ENCODE measurements around the gene TJP1. TPM values are rescaled to one million over a fixed set of nuclear protein-coding genes. Genes with fewer than 3 reads are reported as not detected.
A peak's percentile ranks its signal among the peaks of the same experiment; 100 is the strongest.
"Not testable (repeated sequence)": the region's sequence is repeated elsewhere in the genome, so short reads cannot be mapped to it uniquely, and the experiment has no call there.

TJP1 gene
- total and polyA plus RNA-seq, 2 donors = 38.7 to 149 TPM

DNA sequence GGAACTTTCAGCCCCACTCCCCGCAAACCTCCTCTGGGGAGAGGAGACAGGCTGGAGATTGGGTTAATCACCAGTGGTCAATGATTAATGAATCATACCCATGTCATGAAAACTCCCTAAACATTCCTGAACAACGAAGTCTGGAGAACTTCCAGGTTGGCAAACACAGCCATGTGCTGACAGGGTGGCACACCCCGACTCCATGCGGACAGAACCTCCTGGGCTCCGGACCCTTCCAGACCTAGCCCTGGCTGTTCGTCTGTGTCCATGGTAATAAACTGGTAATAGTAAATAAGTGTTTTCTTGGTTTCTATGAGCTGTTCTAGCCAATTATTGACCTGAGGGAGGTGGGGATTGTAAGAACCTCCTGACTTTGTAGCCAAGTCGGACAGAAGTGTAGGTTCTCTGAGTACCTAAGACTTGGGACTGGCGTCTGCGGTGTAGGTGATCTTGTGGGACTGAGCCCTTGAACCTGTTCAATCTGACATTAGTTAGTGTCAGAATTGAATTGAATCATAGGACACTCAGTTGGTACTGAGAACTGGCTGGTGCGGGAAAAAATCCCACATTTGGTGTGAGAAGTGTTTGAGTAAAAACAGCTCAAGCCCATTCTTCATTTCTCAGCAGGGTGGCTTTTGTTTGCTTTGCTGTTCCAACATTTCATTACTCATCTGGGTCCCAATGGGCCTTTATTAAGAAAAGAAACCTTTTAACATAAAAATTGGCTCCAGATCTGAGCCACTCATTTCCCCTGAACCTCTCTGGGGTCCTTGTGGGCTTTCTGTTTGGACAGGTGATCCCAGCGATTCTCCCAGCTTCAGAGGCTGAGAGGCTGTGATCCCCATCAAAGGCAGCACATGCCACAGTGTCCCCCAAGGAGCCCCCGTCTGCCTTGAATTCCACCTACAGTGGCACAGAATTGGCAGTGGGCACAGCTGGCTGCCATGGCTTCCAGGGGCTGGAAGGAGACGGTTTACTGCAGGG, 151.0 kb downstream of the TJP1 start:
- no peak for DNase-seq (ENCODE audit: extremely low spot score)
- no peak overlapping the region for H3K4me3 ChIP-seq (ENCODE audit: low read depth, low read length)
- WGBS = 81% methylated on average over 13 of the region's 13 CpGs

DNA sequence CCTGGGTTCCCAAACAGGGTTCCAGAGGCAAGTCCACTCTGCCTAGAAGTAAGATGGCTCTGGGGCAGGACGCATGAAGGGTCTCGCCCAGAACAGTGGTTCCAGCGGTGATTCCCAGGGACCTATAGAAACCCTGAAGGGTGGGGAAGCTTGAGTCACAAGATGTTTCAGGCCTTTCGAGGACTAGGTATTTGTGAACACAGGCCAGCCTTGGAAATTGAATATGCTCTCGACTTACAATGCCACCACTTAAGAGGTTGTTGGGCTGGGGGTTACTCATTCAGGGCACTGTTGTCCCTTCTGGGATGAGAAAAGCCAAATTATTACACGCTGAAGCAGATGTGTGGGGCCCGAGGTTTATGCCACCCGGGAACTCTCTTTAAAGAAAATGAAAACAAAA, 152.0 kb downstream of the TJP1 start:
- no peak for DNase-seq (ENCODE audit: extremely low spot score)
- 95% methylated on average over 8 of the region's 8 CpGs for WGBS
- H3K4me3 ChIP-seq (ENCODE audit: low read depth, low read length) = no peak overlapping the region

More for the DNA sequence above, 151.0 kb downstream of the TJP1 start:
- Histone ChIP-seq H3K27ac (ENCODE audit: low read depth) (no peak overlapping the region), H3K4me1 (ENCODE audit: insufficient read depth) (peaks cover 1% of the 10 kb centered on the region), H3K36me3 (ENCODE audit: insufficient read depth) (no peaks in the 10 kb centered on the region)

DNA sequence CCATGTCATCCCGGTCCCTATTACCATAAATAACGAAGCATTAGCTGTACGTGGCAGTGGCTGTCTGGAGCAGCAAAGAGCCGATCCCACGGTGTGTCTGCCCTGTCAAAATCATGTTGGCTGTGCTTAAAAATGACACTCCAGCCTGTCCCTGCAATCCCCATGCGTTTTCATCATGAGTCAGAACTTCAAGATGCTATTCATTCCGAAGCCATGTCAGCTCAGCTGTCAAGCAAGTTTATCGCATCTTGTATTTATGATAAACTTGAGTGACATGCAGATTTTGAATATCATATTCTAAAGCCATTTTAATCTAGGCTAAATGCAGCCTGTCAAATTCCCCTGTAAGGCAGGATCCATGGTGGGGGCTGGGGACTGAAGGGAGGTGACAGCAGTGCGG, 152.4 kb downstream of the TJP1 start:
- Histone ChIP-seq H3K27ac (ENCODE audit: low read depth) (no peak overlapping the region), H3K4me3 (ENCODE audit: low read depth, low read length) (no peak overlapping the region), H3K4me1 (ENCODE audit: insufficient read depth) (no peaks in the 10 kb centered on the region), H3K36me3 (ENCODE audit: insufficient read depth) (no peaks in the 10 kb centered on the region)
- WGBS = 75% methylated on average over 9 of the region's 9 CpGs
- DNase-seq (ENCODE audit: extremely low spot score) = no peak

More for the DNA sequence above, 152.0 kb downstream of the TJP1 start:
- no peaks in the 10 kb centered on the region for H3K36me3 ChIP-seq (ENCODE audit: insufficient read depth)
- no peak overlapping the region for H3K27ac ChIP-seq (ENCODE audit: low read depth)
- H3K4me1 ChIP-seq (ENCODE audit: insufficient read depth) = no peaks in the 10 kb centered on the region

DNA sequence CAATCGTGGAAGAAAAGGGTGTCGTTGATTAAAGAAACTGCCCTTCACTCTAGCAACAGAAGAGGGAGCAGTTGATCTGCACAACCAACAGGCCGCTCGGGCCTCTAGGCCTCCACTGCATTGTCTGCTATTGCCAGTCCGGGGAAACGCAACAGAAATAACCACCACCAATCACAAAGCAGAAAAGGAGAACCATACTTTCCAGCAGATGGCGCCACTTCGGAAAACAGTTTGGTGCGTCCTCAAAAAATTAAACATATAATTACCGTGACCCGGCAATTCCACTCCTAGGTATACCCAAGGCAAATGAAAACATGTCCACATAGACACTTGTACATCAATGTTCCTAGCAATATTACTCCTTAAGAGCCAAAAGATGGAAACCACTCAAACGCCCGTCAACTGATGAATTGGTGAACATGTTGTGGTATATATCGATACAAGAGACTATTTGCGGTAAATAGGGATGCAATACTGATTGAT, 154.1 kb downstream of the TJP1 start:
- WGBS = 53% methylated on average over 15 of the region's 15 CpGs
- H3K27ac ChIP-seq (ENCODE audit: low read depth) = no peak overlapping the region
- no peaks in the 10 kb centered on the region for H3K36me3 ChIP-seq (ENCODE audit: insufficient read depth)
- H3K4me1 ChIP-seq (ENCODE audit: insufficient read depth) = no peaks in the 10 kb centered on the region
- DNase-seq (ENCODE audit: extremely low spot score) = peak; percentile 13
- H3K4me3 ChIP-seq (ENCODE audit: low read depth, low read length) = no peak overlapping the region

DNA sequence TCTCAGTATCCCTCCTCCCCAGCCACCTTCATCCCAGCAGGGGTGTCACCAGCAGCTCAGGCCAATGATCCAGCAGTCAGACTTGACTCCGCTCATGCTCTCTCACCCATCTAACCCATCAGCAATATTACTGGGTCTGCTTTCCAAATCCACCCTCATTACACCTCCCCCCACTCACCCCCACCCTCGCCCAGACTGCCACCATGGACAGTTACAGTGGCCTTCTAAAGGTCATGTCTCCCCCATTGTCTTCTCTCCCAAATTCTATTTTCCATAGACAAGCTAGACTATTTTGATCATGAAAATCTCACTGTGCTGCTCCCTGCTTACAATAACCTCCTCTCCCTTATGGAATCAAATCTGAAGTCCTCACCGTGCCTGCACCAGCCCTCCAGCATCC, 156.0 kb downstream of the TJP1 start:
- Histone ChIP-seq H3K4me1 (ENCODE audit: insufficient read depth) (no peaks in the 10 kb centered on the region), H3K27ac (ENCODE audit: low read depth) (no peak overlapping the region), H3K4me3 (ENCODE audit: low read depth, low read length) (no peak overlapping the region), H3K36me3 (ENCODE audit: insufficient read depth) (no peaks in the 10 kb centered on the region)
- 87% methylated on average over 3 of the region's 3 CpGs for WGBS
- DNase-seq (ENCODE audit: extremely low spot score) = no peak

DNA sequence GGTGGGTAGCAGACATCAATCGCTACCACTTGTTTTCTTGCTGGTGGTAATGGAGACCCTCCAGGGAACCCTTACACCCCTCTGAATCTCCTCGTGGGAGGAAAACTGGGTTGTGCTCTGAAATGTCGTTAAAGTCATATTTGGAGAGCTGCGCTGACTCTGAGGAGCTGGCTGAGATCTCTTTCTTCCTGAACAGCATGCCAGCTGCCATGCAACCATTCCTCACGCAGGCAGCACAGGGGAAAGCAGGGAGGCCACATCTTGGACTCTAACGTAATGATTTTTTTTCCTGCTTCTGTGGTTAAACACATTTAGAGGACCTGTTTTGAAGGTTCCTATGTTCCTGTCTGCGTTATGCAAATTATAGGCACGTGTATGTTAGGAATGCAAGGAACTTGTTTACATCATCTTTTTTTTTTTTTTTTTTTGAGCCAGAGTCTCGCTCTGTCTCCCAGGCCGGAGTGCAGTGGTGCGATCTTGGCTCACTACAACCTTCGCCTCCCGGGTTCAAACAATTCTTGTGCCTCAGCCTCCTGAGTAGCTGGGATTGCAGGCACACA, 156.7 kb downstream of the TJP1 start:
- 46% methylated on average over 13 of the region's 13 CpGs for whole genome bisulfite sequencing
- Histone ChIP-seq H3K4me3 (ENCODE audit: low read depth, low read length) (no peak overlapping the region), H3K36me3 (ENCODE audit: insufficient read depth) (no peaks in the 10 kb centered on the region), H3K4me1 (ENCODE audit: insufficient read depth) (no peaks in the 10 kb centered on the region), H3K27ac (ENCODE audit: low read depth) (no peak overlapping the region)
- DNase-seq (ENCODE audit: extremely low spot score) = no peak

DNA sequence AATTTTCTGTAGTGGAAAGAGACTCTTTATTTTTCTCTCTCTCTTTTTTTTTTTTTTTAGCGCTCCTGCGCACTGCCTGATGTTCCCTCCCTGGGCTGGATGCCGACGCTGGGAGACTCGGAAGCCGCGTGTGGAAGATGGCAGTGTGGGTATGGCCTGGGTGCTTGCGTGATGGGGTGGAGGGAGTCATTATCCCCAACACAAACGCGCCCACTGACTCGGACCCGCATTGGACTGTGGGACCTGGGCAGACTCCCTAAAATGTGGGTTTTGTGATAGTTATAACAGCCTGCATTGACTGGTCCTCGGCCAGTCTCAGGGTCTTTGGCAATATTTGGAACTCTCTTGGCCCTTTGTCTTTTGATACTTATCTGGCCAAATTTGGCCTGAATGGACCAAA, 157.9 kb downstream of the TJP1 start:
- Histone ChIP-seq H3K4me1 (ENCODE audit: insufficient read depth) (no peaks in the 10 kb centered on the region), H3K36me3 (ENCODE audit: insufficient read depth) (no peaks in the 10 kb centered on the region), H3K27ac (ENCODE audit: low read depth) (no peak overlapping the region), H3K4me3 (ENCODE audit: low read depth, low read length) (no peak overlapping the region)
- DNase-seq (ENCODE audit: extremely low spot score) = no peak
- 71% methylated on average over 13 of the region's 13 CpGs for WGBS

DNA sequence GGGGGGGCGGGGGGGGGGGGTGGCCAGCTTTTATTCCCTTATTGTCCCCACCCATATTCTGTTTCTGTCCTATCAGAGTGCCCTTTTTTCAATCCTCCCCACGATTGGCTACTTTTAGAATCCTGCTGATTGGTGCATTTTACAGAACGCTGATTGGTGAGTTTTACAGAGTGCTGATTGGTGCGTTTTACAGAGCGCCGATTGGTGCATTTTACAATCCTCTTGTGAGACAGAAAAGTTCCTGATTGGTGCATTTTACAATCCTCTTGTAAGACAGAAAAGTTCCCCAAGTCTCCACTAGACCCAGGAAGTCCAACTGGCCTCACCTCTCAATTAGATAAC, 164.8 kb downstream of the TJP1 start:
- not testable (repeated sequence) for H3K4me3 ChIP-seq (ENCODE audit: low read depth, low read length); H3K36me3 ChIP-seq (ENCODE audit: insufficient read depth); H3K27ac ChIP-seq (ENCODE audit: low read depth); DNase-seq (ENCODE audit: extremely low spot score); H3K4me1 ChIP-seq (ENCODE audit: insufficient read depth)
- WGBS = 85% methylated on average over 6 of the region's 6 CpGs

DNA sequence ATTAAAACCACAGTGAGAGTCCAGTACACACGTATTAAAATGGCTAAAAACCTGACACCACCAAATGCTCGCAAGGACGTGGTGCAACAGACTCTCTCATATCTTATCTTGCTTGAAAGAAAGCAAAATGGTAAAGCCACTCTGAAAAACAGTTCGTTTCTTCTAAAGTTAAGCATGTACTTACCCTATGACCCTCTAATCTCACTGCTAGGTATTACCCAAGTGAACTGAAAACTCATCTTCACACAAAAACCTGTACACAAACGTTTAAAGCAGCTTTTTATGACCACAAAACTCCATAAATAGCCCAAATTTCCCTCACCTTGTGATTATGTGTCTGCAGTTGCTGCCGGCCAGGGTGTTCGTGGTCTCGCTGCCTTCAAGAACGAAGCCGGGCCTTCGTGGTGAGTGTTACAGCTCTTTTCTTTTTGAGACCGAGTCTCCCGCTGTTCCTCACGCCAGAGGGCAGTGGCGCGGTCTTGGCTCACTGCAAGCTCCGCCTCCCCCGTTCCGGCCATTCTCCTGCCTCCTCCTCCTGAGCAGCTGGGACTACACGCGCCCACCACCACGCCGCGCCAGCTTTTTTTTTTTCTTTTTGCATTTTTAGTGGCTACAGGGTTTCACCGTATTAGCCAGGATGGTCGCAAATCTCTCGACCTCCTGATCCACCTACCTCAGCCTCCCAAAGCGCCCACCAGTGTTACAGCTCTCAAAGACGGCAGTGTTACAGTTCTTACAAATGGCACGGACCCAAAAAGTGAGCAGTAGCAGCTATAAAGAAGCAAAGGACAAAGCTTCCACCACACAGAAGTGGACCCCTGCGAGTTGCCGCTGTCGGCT, 165.4 kb downstream of the TJP1 start:
- DNase-seq (ENCODE audit: extremely low spot score) = no peak
- Histone ChIP-seq H3K27ac (ENCODE audit: low read depth) (no peak overlapping the region), H3K4me3 (ENCODE audit: low read depth, low read length) (no peak overlapping the region), H3K4me1 (ENCODE audit: insufficient read depth) (no peaks in the 10 kb centered on the region), H3K36me3 (ENCODE audit: insufficient read depth) (no peaks in the 10 kb centered on the region)
- WGBS = 83% methylated on average over 33 of the region's 33 CpGs

DNA sequence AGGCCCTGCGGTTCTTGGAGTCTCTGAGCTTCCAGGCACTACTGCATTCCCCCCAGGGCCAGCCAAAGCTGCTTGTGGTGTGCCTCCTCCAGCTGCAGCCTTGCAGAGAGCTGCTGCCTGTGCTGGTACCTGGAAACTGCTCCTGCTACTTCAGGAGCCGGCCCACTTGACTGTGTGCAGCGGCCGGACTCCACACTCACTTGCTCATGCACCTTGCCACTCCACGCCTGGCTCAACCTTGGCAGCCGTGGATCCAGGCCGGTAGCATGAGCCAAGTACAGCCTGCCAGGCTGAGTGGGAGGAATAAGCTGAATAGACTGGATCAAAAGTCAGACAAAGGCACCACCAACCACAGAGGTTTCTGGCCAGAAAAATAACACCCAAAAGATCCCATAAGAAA, 169.7 kb downstream of the TJP1 start:
- DNase-seq (ENCODE audit: extremely low spot score) = no peak

DNA sequence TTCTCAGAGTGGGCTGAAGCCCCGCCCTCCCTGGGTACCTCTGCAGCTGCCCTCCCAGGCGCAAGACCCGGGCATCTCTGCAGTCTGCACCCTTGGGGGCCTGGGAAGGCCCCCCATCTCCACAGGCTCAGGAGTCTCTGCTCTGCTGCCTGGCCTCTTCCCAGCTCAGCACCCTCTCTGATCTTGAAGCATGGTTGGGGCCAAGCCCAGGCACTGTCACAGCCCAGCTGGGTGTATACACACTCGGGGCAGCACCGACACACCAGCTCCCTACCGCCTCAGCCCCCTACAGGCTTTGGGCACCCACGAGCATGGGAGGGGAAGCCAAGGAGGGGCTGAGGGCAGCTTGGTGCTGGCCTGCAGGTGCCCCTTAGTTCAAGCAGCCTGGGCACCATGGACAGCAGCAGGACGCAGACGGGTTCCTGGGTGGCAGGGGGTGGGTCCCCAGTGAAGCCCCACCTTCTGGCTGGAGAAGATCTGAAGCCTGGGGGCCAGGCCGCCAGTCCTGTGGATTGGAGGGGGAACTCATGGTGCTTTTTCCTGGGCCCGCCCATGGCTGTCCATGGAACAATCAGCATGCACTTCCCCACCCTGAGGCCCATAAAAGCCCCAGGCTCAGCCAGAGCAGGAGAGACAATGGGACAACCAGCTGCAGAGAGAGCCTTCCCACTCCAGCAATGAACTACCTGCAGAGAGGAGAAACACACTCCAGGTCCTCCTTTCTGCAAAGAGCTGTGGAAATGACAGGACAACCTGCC, 170.6 kb downstream of the TJP1 start:
- no peaks in the 10 kb centered on the region for H3K4me1 ChIP-seq (ENCODE audit: insufficient read depth)
- H3K27ac ChIP-seq (ENCODE audit: low read depth) = no peak overlapping the region
- no peak for DNase-seq (ENCODE audit: extremely low spot score)
- 77% methylated on average over 11 of the region's 11 CpGs for WGBS
- no peak overlapping the region for H3K4me3 ChIP-seq (ENCODE audit: low read depth, low read length)
- no peaks in the 10 kb centered on the region for H3K36me3 ChIP-seq (ENCODE audit: insufficient read depth)

More for the DNA sequence above, 169.7 kb downstream of the TJP1 start:
- no peaks in the 10 kb centered on the region for H3K36me3 ChIP-seq (ENCODE audit: insufficient read depth)
- no peak overlapping the region for H3K4me3 ChIP-seq (ENCODE audit: low read depth, low read length)
- 80% methylated on average over 7 of the region's 7 CpGs for WGBS
- no peaks in the 10 kb centered on the region for H3K4me1 ChIP-seq (ENCODE audit: insufficient read depth)
- H3K27ac ChIP-seq (ENCODE audit: low read depth) = no peak overlapping the region
